OCI-LY7 (cell line): ENCODE data around the gene STK33.

ENCODE experiments used
- EZH2phosphoT487 ChIP-seq: fragments of 200-600 bp; sonication (generic); IDR thresholded peaks from 2 replicates; pipeline ENCODE4 v1.6.1; 2018; ENCODE audit warnings: low read depth, borderline replicate concordance, mild to moderate bottlenecking, mixed run types, antibody characterized with exemption, low read length, moderate library complexity, mixed read lengths
- TF ChIP-seq, protein P1 (sequence below): fragments of 200-600 bp; sonication (generic); conservative IDR thresholded peaks from 2 replicates; pipeline ENCODE4 v1.5.1; 2014; ENCODE audit warnings: mild to moderate bottlenecking, antibody characterized with exemption, low read length, moderate library complexity, mixed read lengths

- TF ChIP-seq, protein P1, sequence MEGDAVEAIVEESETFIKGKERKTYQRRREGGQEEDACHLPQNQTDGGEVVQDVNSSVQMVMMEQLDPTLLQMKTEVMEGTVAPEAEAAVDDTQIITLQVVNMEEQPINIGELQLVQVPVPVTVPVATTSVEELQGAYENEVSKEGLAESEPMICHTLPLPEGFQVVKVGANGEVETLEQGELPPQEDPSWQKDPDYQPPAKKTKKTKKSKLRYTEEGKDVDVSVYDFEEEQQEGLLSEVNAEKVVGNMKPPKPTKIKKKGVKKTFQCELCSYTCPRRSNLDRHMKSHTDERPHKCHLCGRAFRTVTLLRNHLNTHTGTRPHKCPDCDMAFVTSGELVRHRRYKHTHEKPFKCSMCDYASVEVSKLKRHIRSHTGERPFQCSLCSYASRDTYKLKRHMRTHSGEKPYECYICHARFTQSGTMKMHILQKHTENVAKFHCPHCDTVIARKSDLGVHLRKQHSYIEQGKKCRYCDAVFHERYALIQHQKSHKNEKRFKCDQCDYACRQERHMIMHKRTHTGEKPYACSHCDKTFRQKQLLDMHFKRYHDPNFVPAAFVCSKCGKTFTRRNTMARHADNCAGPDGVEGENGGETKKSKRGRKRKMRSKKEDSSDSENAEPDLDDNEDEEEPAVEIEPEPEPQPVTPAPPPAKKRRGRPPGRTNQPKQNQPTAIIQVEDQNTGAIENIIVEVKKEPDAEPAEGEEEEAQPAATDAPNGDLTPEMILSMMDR, result no peak
- no peak for TF ChIP-seq EZH2phosphoT487
Measured at GRCh38 chr11:8614497-8614896, 20.5 kb upstream of the STK33 start.
